NOMO-1 (cell line): ENCODE measurements around the gene EDIL3.
"Not testable (repeated sequence)": the region's sequence is repeated elsewhere in the genome, so short reads cannot be mapped to it uniquely, and the experiment has no call there.

Experiments
- DNase-seq, 2 experiments: peaks; one replicate each; lab custom pipeline; 2025; ENCODE audit not compliant: unreplicated experiment in 2 of 2; lab: John Stamatoyannopoulos, UW

EDIL3 gene

GRCh38 chr5:84085387-84086041 lies 299.2 kb downstream of the EDIL3 start:
- no peak for DNase-seq

- no peak for DNase-seq
These were observed 303.8 kb downstream of the EDIL3 start for GRCh38 chr5:84080908-84081307.

- DNase-seq = no peak
These were observed 312.3 kb downstream of the EDIL3 start for GRCh38 chr5:84072339-84072738.

- DNase-seq = no peak
These were observed 315.0 kb downstream of the EDIL3 start for GRCh38 chr5:84069608-84070179.

- peak in 1 of 2 experiments; percentile 16 for DNase-seq
These were observed 321.6 kb downstream of the EDIL3 start for GRCh38 chr5:84063041-84063440.

- no peak for DNase-seq
These were observed 325.0 kb downstream of the EDIL3 start for GRCh38 chr5:84059672-84060071.

- no peak for DNase-seq
These were observed 326.1 kb downstream of the EDIL3 start for GRCh38 chr5:84058561-84058960.

GRCh38 chr5:84057211-84057610 lies 327.5 kb downstream of the EDIL3 start:
- no peak for DNase-seq

- no peak for DNase-seq
These were observed 338.7 kb downstream of the EDIL3 start for GRCh38 chr5:84045964-84046363.

- DNase-seq = no peak
These were observed 347.8 kb downstream of the EDIL3 start for GRCh38 chr5:84036842-84037241.

GRCh38 chr5:84032324-84032723 lies 352.4 kb downstream of the EDIL3 start:
- no peak for DNase-seq

GRCh38 chr5:84028093-84028492 lies 356.6 kb downstream of the EDIL3 start:
- no peak for DNase-seq

GRCh38 chr5:84018521-84018920 lies 366.2 kb downstream of the EDIL3 start:
- DNase-seq = not testable (repeated sequence)

GRCh38 chr5:84017523-84018172 lies 367.0 kb downstream of the EDIL3 start:
- no peak for DNase-seq

GRCh38 chr5:84016085-84016484 lies 368.6 kb downstream of the EDIL3 start:
- no peak for DNase-seq

GRCh38 chr5:84014966-84015365 lies 369.7 kb downstream of the EDIL3 start:
- no peak for DNase-seq

- no peak for DNase-seq
These were observed 390.9 kb downstream of the EDIL3 start for GRCh38 chr5:83993803-83994202.

GRCh38 chr5:83991566-83992224 lies 393.0 kb downstream of the EDIL3 start:
- DNase-seq = no peak

GRCh38 chr5:83988293-83988685 lies 396.4 kb downstream of the EDIL3 start:
- DNase-seq = no peak

- DNase-seq = no peak
These were observed 397.0 kb downstream of the EDIL3 start for GRCh38 chr5:83987513-83988292.

GRCh38 chr5:83983852-83984251 lies 400.8 kb downstream of the EDIL3 start:
- no peak for DNase-seq
